Prostate gland (tissue), 2 donors: ENCODE data around the gene DLEU7.

Experiments
- CTCF ChIP-seq, 4 experiments: fragments of 200-600 bp in 2 of 4; fragments of 450-650 bp in 2 of 4; sonication (generic) in 2 of 4; IDR thresholded peaks; 1 replicate in 3 of 4; 2 replicates in 1 of 4; pipeline ENCODE4 v1.5.1; 2016 to 2019; ENCODE audit warnings: antibody characterized with exemption in 4 of 4, mild to moderate bottlenecking in 2 of 4, moderate library complexity in 2 of 4
- POLR2A ChIP-seq: fragments of 450-650 bp; IDR thresholded peaks from one replicate; pipeline ENCODE4 v1.6.1; 2016; ENCODE audit warnings: antibody characterized with exemption, mild to moderate bottlenecking
- POLR2AphosphoS5 ChIP-seq: sonication (generic); formaldehyde crosslinking; IDR thresholded peaks from one replicate; pipeline ENCODE4 v1.6.1; 2017; ENCODE audit warnings: antibody characterized with exemption

GRCh38 chr13:50831512-50831911 is 12.0 kb downstream of the DLEU7 start:
- TF ChIP-seq POLR2A (no peak), CTCF (IDR thresholded peaks at IDR 0.05) (no peak), POLR2AphosphoS5 (no peak)
